ENCODE results near the gene TTLL3.
A peak's percentile ranks its signal among the peaks of the same experiment; 100 is the strongest.

The TTLL3 gene

GRCh38 chr3:9809239-9809614, 835 bp upstream of the TTLL3 start:
- H3K27ac ChIP-seq, result peak overlapping the region; percentile 89
- no peak for TF ChIP-seq CTCF (conservative IDR thresholded peaks at IDR 0.05; ENCODE audit: low read depth)
- ChIA-PET POLR2A (ENCODE audit: low non-redundant PET) (no interaction called here), CTCF (interaction anchor here (1.0 kb wide), 1 partner anchor 14 kb away, joined by 4 read pairs; no protein-coding TSS in a partner anchor)
- no peak for DNase-seq (ENCODE audit: low spot score)

- peak overlapping the region; percentile 89 for H3K27ac ChIP-seq
- POLR2A ChIA-PET (ENCODE audit: low non-redundant PET), result no interaction called here
- CTCF ChIA-PET, result interaction anchor here (1.0 kb wide), 1 partner anchor 13 kb away, joined by 4 read pairs; no protein-coding TSS in a partner anchor
These were observed 340 bp downstream of the TTLL3 start for GRCh38 chr3:9810433-9810770.

GRCh38 chr3:9810846-9811245, 784 bp downstream of the TTLL3 start:
- H3K27ac ChIP-seq, result peak overlapping the region; percentile 89
- no peak for DNase-seq (ENCODE audit: low spot score)

More at GRCh38 chr3:9810433-9810770, 340 bp downstream of the TTLL3 start:
- DNase-seq (ENCODE audit: low spot score), result no peak
- no peak for TF ChIP-seq CTCF (conservative IDR thresholded peaks at IDR 0.05; ENCODE audit: low read depth)

GRCh38 chr3:9812870-9813483, 2.9 kb downstream of the TTLL3 start:
- ChIA-PET CTCF (interaction anchor here (0.6 kb wide), 1 partner anchor 1246 kb away, joined by 4 read pairs; no protein-coding TSS in a partner anchor), POLR2A (ENCODE audit: low non-redundant PET) (no interaction called here)
- no peak for TF ChIP-seq CTCF (conservative IDR thresholded peaks at IDR 0.05; ENCODE audit: low read depth)
- DNase-seq (ENCODE audit: low spot score), result no peak
- no peak overlapping the region for H3K27ac ChIP-seq

More at GRCh38 chr3:9810846-9811245, 784 bp downstream of the TTLL3 start:
- TF ChIP-seq CTCF (conservative IDR thresholded peaks at IDR 0.05; ENCODE audit: low read depth), result no peak
- CTCF ChIA-PET, result no interaction called here
- POLR2A ChIA-PET (ENCODE audit: low non-redundant PET), result no interaction called here

GRCh38 chr3:9815986-9816385, 5.9 kb downstream of the TTLL3 start:
- no peak for DNase-seq (ENCODE audit: low spot score)
- ChIA-PET POLR2A (ENCODE audit: low non-redundant PET) (no interaction called here), CTCF (no interaction called here)
- H3K27ac ChIP-seq, result no peak overlapping the region
- no peak for TF ChIP-seq CTCF (conservative IDR thresholded peaks at IDR 0.05; ENCODE audit: low read depth)

- ChIA-PET POLR2A (ENCODE audit: low non-redundant PET) (no interaction called here), CTCF (no interaction called here)
- DNase-seq (ENCODE audit: low spot score), result no peak
- TF ChIP-seq CTCF (conservative IDR thresholded peaks at IDR 0.05; ENCODE audit: low read depth), result no peak
- H3K27ac ChIP-seq, result no peak overlapping the region
These were observed 7.4 kb downstream of the TTLL3 start for GRCh38 chr3:9817436-9817835.

Measured in RWPE1 (cell line).